Breast epithelium (tissue), 3 donors: Measurements from ENCODE around the gene MTF2.

ENCODE experiments used
- CTCF ChIP-seq, 3 donors: fragments of 450-650 bp; IDR thresholded peaks; one replicate each; pipeline ENCODE4 v1.5.1; 2016 to 2017; ENCODE audit warnings: antibody characterized with exemption in 3 of 3, mild to moderate bottlenecking in 3 of 3, moderate library complexity in 3 of 3
- POLR2A ChIP-seq: fragments of 450-650 bp; IDR thresholded peaks from one replicate; pipeline ENCODE4 v1.6.1; 2016; ENCODE audit warnings: antibody characterized with exemption, mild to moderate bottlenecking, moderate library complexity

DNA sequence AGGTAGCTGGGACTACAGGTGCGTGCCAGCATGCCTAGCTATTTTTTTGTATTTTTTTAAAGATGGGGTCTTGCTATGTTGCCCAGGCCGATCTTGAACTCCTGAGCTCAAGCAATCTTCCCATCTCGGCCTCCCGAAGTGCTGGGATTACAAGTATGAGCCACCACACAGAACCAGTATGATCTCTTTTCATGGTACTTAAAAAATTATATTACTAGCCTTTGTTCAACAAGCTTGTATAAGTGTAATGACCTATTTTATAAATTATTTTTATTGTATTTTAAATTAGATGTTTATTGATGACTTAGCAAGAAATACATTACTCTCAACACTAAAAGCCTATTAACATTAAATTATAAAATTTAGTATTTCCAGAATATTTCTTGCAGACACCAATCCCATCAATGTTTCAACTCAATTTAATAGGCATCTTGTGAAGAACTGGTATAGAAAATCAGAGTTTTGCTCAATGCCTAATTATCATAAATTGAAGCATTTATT, 36.0 kb upstream of the MTF2 start:
- TF ChIP-seq POLR2A (no peak), CTCF (IDR thresholded peaks at IDR 0.05) (no peak)
